Cardiac septum (tissue), 1 donor: ENCODE data around the gene LCOR. TPM values are rescaled to one million over a fixed set of nuclear protein-coding genes. Genes with fewer than 3 reads are reported as not detected.

Source experiments
- DNase-seq: peaks from one replicate; pipeline ENCODE4 v3.0.0-alpha.2; 2020; ENCODE audit warnings: low spot score
- intact Hi-C: fragments of 100-400 bp; cut with DNase I; formaldehyde crosslinking; loops from one replicate; pipeline ENCODE4 v1.14.0; 2022
- total RNA-seq: library from RNA; stranded (reverse); fragmentation: NEBNext Ultra II Directional; extraction: Animal tissue kit (Norgen Biotek cat#: 25700); gene quantifications from one replicate; pipeline ENCODE4 v1.2.1, GENCODE V29; 2021
- donor health status: DM: no; HTN: no; CAD: no.

Gene LCOR
- total RNA-seq, 1 donor from 2014 or later: 21.0 TPM

DNA sequence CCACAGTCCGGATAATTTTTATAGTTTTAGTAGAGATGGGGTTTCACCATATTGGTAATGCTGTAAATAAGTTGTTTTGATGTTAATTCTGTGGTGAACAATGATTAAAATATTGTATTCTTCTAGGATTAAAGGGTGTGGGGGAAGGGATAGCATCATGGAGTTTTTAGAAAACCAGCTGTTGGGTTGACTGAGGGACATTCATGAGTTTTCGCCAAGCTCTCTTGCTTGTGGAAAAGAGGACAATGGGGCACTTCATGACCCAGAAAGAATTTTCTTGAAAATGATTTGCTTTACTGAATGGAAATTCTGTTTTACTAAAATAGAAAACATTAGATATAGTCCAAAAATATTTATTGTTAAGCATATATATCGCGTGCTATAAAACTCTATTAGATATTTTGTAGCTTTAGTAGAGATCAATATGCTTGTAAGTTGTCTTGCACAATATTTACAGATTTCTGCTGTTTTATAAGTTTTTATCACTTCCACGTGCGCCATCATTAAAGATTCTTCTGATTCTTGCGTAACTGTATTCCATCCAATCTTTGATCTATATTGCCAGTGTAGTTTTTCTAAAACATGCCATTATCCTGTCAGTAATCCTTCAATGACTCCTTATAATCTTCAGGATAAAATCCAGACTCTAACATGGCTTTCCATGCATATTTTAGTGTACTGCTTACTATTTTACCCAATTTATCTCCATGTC, 41.8 kb downstream of the LCOR start:
- intact Hi-C loops: no loop called here
- no peak for DNase-seq

DNA sequence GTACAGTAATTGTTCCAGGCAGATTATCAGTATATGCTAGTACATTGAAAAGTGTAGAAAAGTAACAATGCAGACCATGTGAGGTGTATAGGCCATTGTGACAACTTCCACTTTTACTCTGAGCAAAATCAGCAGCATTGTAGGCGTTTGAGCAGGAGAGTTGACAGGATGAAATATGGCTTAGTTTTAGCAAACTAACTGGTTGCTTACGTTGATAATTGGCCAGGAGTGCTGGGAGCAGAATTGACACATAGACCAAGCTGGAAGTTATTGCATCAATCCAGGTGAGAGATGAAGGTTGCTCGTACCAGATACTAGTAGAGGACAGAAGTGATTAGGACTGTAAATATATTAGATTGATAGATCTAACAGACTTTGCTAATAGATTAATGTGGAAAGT, 46.0 kb downstream of the LCOR start:
- DNase-seq: no peak
- intact Hi-C loops: no loop called here

- intact Hi-C loops: no loop called here
These were observed 48.5 kb downstream of the LCOR start for GRCh38 chr10:96880575-96880974.

DNA sequence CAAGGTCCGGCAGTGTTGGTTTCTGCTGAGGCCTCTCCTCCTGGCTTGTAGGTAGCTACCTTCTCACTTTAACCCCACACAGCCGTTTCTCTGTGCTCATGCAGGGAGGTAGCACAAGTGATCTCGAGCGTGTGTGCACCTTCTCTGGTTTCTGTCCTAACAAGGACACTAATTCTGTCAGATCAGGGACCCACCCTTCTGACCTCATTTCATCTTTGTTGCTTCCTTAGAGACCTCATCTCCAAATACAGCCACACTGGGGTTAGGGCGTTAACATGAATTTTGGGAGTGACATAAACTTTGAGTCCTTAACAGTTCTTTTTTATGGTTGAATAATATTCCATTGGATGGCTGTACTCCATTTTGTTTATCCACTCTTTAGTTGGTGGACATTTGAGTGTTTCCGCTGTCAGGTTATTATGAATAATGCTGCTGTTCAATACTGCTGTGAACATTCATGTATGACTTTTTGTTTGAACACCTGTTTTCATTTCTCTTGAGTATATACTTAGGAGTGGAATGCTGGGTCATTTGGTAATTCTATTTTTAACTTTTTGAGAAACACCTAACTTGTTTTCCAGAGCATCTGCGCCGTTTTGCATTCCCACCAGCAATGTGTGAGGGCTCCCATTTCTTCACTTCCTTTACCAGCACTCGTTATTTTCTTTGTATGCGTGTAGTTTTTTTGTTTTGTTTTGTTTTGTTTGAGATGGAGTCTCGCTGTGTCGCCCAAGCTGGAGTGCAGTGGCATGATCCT, 57.5 kb downstream of the LCOR start:
- no peak for DNase-seq
- intact Hi-C loops: no loop called here

More at GRCh38 chr10:96880575-96880974, 48.5 kb downstream of the LCOR start:
- no peak for DNase-seq

DNA sequence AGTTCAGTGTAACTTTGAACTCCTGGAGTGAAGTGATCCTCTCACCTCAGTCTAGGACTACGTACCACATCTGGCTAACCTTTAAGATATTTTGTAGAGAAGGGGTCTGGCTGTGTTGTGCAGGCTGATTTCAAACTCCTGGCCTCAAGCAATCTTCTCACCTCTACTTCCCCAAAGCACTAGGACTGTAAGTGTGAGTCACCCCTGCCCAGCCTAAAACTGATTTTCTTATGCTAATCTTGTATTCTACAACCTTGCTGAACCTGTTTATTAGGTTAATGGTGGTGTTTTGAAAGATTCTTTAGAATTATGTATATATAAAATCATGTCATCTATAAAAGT, 58.0 kb downstream of the LCOR start:
- intact Hi-C loops: no loop called here
- no peak for DNase-seq

DNA sequence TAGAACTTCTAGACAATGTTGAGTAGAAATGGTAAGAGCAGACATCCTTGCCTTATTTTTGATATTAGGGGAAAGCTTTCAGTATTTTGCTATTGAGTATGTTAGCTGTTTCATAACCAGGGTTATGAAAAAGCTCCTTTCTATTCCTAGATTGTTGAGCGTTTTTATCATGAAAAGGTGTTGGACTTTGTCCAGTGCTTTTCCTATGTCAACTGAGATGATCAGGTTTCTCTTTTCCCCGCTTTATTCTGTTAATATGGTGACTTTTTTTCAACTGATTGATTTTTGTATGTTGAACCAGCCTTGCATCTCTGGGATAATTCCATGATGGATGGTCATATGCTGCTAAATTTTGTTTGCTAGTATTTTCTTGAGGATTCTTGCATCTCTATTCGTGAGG, 58.5 kb downstream of the LCOR start:
- DNase-seq: no peak
- intact Hi-C loops: no loop called here

- intact Hi-C loops: no loop called here
- DNase-seq: no peak
These were observed 59.7 kb downstream of the LCOR start for GRCh38 chr10:96891840-96892239.

GRCh38 chr10:96895662-96896424, 63.7 kb downstream of the LCOR start:
- DNase-seq: no peak
- intact Hi-C loops: no loop called here

GRCh38 chr10:96896884-96897589, 64.9 kb downstream of the LCOR start:
- intact Hi-C loops: no loop called here
- no peak for DNase-seq

GRCh38 chr10:96902117-96902516, 70.0 kb downstream of the LCOR start:
- intact Hi-C loops: no loop called here
- no peak for DNase-seq

GRCh38 chr10:96902731-96903358, 70.7 kb downstream of the LCOR start:
- no peak for DNase-seq
- intact Hi-C loops: no loop called here

GRCh38 chr10:96904648-96905047, 72.5 kb downstream of the LCOR start:
- intact Hi-C loops: no loop called here
- no peak for DNase-seq

- intact Hi-C loops: no loop called here
- DNase-seq: no peak
These were observed 74.8 kb downstream of the LCOR start for GRCh38 chr10:96906864-96907263.

GRCh38 chr10:96910488-96911395, 78.6 kb downstream of the LCOR start:
- no peak for DNase-seq
- intact Hi-C loops: no loop called here

- intact Hi-C loops: no loop called here
- no peak for DNase-seq
These were observed 80.3 kb downstream of the LCOR start for GRCh38 chr10:96912405-96912804.

GRCh38 chr10:96913906-96914305, 81.8 kb downstream of the LCOR start:
- DNase-seq: no peak
- intact Hi-C loops: no loop called here

GRCh38 chr10:96917628-96918027, 85.5 kb downstream of the LCOR start:
- DNase-seq: no peak
- intact Hi-C loops: loop anchor here (5.0 kb wide), 2 partner anchors 85 to 105 kb away; partner anchors contain the start of gene LCOR

DNA sequence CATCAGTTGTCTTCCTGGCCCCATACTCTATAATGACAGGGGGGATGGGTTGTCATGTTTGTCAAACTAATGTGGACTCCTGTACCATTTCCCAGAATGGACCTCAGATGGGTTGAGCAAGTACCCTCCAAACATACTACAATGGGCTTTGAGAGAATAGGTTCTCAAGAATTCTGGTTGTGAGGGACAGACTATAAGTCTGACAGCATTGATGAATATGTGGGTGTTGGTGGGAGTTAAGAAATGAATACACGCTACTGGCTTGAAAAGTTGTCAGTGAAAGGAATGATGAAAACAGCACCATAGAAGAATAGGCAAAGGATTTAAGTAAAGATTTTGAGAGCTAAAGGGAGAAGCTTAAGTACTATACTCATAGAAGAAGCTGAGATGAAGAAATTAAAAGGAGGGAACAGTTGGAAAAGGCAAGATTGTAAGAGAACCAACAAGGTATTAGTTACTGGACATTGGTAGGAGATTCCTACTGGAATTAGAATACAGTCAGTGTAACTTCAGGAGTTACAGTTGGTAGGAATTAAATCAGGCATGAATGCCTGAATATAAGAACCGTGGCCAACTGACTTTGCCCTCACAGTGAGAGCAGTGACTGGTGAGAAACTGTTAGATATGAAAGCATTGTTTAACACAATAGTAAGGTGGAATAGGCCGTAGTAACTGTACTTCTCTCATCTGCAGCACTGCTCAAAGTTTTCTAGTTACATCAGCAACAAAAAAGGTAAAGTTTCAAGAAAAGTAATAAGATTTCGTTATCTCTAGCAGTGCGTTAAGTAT, 86.3 kb downstream of the LCOR start:
- intact Hi-C loops: loop anchor here (5.0 kb wide), 2 partner anchors 86 to 104 kb away; partner anchors contain the start of gene LCOR
- DNase-seq: no peak
